ENCODE results near the gene NFIB.

DNA sequence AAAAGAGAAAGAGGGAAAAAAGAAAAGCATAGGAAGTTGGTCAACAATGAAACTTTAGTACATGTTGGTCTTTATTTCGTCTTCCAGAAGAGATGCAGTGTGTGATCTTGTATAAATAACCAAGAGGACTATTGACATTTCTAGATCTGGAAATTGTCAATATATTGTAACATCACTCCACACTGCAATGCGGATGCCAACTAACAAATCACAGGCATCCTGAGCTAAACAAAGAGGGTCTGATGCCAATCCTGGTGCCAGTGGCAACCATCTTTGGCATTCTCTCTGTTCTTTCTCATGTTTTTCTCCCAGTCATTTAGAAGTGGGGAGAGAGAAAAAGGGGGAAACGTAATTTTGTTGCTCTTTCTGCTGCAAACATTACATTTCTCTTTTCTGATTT, 9.7 kb downstream of the NFIB start:
- TF ChIP-seq, protein P1, sequence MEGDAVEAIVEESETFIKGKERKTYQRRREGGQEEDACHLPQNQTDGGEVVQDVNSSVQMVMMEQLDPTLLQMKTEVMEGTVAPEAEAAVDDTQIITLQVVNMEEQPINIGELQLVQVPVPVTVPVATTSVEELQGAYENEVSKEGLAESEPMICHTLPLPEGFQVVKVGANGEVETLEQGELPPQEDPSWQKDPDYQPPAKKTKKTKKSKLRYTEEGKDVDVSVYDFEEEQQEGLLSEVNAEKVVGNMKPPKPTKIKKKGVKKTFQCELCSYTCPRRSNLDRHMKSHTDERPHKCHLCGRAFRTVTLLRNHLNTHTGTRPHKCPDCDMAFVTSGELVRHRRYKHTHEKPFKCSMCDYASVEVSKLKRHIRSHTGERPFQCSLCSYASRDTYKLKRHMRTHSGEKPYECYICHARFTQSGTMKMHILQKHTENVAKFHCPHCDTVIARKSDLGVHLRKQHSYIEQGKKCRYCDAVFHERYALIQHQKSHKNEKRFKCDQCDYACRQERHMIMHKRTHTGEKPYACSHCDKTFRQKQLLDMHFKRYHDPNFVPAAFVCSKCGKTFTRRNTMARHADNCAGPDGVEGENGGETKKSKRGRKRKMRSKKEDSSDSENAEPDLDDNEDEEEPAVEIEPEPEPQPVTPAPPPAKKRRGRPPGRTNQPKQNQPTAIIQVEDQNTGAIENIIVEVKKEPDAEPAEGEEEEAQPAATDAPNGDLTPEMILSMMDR (conservative IDR thresholded peaks at IDR 0.05; ENCODE audit: low read length), result no peak
- TF ChIP-seq EZH2phosphoT487 (IDR thresholded peaks at IDR 0.05; ENCODE audit: borderline replicate concordance), result no peak
